DMS53 treated with DMSO at 0.1 percent for 48 hours (cell line): Measurements from ENCODE around the gene FBXO15.

Source experiments
- DNase-seq: peaks from one replicate; lab custom pipeline; 2025; ENCODE audit not compliant: unreplicated experiment; lab: John Stamatoyannopoulos, UW

The FBXO15 gene

GRCh38 chr18:74115046-74115445, 32.6 kb downstream of the FBXO15 start:
- no peak for DNase-seq

DNA sequence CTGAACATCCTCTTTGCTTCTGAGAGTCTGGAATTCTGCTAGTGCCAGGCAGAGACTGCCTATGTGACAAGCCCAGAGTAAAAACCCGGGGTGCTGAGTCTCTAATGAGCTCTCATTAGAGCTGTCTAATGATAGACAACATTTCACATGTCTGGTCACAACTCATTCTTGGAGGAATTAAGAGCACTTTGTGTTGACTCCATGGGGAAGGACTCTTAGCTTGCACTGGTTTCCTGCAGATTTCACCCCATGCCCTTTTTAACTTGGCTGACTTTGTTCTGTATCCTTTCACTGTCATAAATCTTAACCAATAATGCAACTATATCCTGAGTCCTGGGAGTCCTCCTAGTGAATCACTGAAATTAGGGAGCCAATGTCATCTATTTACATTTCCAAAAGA, 33.5 kb downstream of the FBXO15 start:
- no peak for DNase-seq

DNA sequence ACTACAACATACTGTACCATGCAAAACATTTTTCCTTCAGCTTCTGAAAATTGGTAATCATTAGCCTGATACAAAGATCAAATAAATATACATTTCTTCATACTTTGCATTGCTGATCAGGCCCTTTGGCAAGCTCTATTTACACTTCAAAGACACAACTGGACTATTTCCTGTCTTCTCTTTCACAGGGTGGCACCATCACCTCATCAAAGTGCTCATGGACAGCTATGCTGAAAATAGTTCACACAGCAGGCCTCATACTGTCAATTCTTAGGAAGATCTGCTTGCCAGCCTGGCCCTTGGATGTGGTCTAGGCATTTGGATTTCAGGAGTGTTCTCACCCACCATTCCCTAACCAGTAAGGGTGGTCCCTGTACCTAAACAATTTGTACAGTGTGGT, 33.9 kb downstream of the FBXO15 start:
- DNase-seq = peak; percentile 20

DNA sequence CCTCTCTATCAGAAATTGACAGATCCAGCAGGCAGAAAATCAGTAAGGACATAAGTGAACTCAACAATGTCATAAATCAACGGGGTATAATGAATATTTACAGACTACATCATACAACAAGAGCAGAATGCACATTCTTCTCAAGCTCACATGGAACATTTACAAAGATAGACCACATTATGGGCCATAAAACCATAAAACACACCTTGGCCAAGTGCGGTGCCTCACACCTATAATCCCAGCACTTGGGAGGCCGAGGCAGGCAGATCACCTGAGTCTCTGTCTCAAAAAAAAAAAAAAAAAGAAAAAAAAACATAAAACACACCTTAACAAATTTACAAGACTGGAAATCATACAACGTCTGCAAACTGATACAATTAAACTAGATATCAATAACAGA, 36.7 kb downstream of the FBXO15 start:
- DNase-seq = no peak

DNA sequence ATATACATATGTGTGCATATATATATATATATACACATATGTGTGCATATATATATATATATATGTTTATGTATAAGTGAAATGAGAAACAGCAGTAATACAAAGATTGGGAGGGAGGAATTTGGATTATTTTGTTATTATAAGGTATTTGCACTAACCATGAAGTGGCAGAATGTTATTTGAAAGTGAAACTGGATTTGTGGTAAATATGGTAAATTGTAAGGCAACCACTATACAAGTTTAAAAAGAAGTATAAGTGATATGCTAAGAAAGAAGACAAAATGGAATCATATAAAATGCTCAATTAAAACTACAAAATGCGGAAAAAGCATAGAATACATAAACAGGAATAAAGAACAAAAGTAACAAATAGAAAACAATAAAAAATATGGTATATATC, 37.5 kb downstream of the FBXO15 start:
- no peak for DNase-seq

DNA sequence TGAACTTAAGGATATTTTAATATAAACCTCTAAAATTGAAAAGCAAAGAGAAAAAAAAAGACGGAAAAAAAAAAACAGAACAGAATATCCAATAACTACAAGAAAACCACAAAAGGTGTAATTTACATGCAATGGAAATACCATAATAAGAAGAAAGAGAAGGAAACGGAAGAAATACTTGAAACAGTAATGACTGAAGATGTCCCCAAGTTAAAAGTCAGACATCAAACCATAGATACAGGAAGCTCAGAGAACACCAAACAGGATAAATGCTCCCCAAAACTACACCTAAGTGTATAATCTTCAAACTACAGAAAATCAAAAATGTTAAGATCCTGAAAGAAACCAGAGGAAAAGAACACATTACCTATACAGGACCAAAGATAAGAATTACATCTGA, 39.2 kb downstream of the FBXO15 start:
- no peak for DNase-seq

DNA sequence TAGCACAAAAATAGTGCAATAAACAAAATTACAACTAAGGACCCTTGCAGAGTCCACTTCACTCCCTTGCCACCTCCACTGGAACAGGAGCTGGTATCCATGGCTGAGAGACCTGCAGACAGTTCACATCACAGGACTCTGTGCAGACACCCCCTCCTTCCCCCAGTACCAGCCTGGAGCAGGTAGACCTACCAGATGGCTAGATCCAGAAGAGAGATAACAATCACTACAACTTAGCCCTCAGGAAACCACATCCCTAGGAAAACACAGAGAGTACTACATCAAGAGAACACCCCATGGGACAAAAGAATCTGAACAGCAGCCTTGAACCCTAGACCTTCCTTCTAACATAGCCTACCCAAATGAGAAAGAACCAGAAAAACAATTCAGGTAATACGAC, 49.8 kb downstream of the FBXO15 start:
- no peak for DNase-seq

- no peak for DNase-seq
These were observed 54.7 kb downstream of the FBXO15 start for GRCh38 chr18:74092922-74093321.

DNA sequence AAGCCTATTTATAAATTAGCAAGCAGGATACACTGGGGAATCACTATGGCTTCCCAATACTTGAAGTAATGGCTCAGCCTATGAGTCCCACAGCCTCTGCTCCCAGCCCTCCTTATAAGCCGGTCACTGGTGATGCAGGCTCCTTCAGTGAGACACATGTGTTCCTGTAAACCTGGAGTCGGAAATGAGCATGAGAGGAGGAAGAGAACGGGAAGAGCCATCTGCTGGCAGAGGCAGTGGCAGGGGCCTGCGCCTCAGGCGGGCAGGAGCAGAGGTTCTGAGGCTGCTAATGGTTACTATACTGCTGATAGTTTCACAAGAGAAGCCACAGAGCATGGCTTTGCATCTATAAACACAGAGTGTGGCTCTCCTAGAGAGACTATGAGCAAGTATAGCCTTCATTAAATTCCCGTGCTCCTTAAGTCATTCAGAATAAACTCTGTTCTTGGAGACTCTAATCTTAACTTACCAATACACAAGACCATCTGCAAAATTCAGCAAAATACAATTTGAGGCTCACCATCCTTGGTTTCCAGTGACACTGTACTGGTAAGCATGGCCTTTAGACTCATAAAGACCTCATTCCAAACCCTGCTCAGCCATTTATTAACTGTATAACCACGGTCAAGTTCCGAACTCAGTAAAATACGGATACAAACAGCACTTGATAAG, 63.3 kb downstream of the FBXO15 start:
- DNase-seq = no peak

GRCh38 chr18:74083557-74083952, 64.1 kb downstream of the FBXO15 start:
- DNase-seq = no peak

- no peak for DNase-seq
These were observed 64.7 kb downstream of the FBXO15 start for GRCh38 chr18:74082742-74083556.

DNA sequence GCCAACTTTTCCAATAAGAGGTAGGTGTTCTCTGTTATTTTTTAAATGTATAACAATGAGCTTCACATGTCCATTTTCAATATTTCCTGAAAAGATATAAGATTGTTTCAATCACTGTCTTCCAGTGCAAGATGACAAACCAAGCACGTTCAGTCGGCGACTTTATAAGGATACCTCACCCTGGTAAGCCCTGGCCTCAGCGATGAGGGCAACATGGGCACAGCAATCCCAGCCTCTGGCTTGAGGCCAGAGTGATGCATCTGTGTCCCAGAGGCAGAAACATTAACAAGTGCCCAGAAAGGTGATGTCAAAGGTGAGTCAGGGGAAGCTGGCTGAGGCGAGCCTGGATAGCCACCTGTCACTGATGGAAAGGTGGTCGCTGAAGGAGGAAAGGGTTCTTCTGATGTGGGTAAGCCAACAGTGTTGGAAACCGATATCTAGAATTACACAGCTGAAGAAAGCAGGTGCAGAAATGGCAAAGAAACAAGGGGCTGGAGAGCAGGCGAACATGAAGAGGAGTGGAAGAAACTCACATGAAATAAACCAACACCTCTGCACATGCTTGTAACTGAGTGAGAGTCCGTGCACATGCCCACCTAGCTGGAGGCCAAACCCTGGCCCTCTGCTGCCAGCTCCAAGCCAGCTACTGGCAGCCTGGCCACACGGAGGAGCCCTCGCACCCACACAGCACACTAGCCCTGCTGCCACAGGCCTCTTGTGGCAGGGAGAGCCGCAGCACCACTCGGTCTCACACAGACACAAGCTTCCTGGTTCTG, 65.5 kb downstream of the FBXO15 start:
- peak; percentile 95 for DNase-seq

- DNase-seq = no peak
These were observed 69.4 kb downstream of the FBXO15 start for GRCh38 chr18:74078257-74078656.

GRCh38 chr18:74074668-74075564, 72.7 kb downstream of the FBXO15 start:
- no peak for DNase-seq

- no peak for DNase-seq
These were observed 73.5 kb downstream of the FBXO15 start for GRCh38 chr18:74073957-74074667.

- DNase-seq = no peak
These were observed 78.2 kb downstream of the FBXO15 start for GRCh38 chr18:74069178-74070050.

- no peak for DNase-seq
These were observed 79.3 kb downstream of the FBXO15 start for GRCh38 chr18:74068296-74068695.

- DNase-seq = no peak
These were observed 81.6 kb downstream of the FBXO15 start for GRCh38 chr18:74066018-74066417.

DNA sequence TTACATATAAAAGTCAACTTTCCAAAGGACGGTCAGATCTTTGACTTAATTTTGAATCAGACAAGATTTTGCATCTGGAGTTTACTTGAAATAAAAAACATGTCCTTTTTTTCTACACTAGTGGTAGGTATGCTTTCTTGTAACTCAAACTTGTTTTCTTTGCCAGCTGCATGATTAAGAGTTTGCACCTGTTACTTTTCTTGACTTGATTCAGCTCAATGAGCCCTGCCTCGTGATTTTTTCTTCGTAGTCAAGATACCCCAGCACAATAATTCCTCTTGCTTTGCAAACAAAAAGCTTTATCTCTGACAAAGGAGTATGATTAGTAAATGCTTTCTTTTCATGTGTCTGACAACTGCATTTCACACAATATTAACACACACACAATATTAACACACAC, 82.3 kb downstream of the FBXO15 start:
- no peak for DNase-seq
